Measurements from ENCODE around the gene MYB. TPM values are rescaled to one million over a fixed set of nuclear protein-coding genes. Genes with fewer than 3 reads are reported as not detected.
"Not testable (repeated sequence)": the region's sequence is repeated elsewhere in the genome, so short reads cannot be mapped to it uniquely, and the experiment has no call there.

MYB gene
- total RNA-seq, 1 experiment from 2014 or later = not detected

DNA sequence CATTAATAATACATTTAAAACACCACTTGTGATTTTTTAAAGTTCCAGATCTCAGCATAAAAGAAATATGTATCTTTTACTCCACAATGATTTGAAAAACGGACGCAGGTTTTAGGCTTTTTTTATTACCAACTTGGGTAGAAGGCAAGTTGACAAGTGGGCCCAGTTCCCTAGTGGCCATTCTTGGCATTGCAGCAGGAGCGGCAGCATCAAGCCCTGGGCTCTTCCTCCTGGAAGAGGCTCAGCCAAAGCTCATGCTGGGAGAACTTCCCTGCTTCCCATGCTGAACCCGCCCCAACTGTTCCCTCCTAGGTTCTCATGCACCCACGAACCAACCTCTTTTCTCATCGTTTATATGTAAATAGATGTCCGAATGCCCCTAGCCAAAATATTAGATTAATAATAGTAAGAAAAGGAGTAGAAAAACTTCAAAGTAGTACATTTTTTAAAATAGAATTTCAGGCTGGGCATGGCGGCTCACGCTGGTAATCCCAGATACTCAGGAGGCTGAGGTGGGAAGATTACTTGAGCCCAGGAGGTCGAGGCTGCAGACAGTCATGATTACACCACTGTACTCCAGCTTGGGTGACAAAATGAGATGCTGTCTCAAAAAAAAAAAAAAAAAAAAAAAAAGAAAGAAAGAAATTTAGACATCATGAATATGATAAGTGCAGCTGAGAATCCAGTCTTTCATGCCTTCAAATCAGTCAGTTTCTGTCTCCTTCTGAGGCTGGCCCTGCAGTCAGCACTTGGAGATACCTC, 18.2 kb upstream of the MYB start:
- no peak for DNase-seq (ENCODE audit: low spot score)

GRCh38 chr6:135163440-135163738, 17.7 kb upstream of the MYB start:
- DNase-seq (ENCODE audit: low spot score) = no peak
- in situ Hi-C loops (cut with HindIII; ENCODE audit: low sequenced_read_pairs) = no loop called here

More for the DNA sequence above, 18.2 kb upstream of the MYB start:
- in situ Hi-C loops (cut with HindIII; ENCODE audit: low sequenced_read_pairs) = no loop called here

- in situ Hi-C loops (cut with HindIII; ENCODE audit: low sequenced_read_pairs); DNase-seq (ENCODE audit: low spot score): not testable (repeated sequence)
Observed at GRCh38 chr6:135164387-135164786, 16.7 kb upstream of the MYB start.

DNA sequence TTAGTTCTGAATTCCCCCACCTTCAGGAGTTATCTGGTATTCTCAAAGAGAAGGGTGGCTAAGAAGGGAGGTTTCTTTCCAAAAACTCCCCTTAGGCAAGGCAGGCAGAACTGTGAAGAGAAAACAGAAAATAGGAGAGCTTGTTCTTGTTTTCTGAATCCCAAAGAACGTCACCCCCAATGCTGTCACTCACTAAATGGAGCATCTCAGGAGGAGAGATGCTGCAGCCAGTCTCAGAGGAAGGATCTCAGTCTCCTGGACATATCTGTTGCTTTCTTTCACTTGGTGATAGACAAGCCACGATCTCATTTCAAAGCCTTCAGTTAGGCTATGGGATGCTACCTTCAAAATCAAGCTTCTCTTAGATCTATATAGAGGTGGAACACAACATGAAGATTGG, 16.1 kb upstream of the MYB start:
- in situ Hi-C loops (cut with HindIII; ENCODE audit: low sequenced_read_pairs) = no loop called here

DNA sequence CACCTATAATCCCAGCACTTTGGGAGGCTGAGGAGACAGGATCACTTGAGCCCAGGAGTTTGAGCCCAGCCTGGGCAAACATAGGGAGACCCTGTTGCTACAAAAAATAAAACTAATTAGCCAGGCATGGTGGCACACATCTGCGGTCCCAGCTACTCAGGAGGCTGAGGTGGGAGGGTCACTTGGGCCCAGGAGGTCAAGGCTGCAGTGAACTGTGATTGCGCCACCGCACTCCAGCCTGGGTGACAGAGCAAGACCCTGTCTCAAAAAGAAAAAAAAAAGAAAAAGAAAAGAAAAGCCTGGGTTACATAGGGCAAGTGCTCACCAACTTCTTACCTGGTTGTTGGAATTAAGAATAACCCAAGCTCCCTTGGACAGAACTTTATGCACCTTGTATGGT, 14.6 kb upstream of the MYB start:
- no peak for DNase-seq (ENCODE audit: low spot score)
- in situ Hi-C loops (cut with HindIII; ENCODE audit: low sequenced_read_pairs) = no loop called here

More for the DNA sequence above, 16.1 kb upstream of the MYB start:
- DNase-seq (ENCODE audit: low spot score) = no peak

GRCh38 chr6:135167617-135168016, 13.5 kb upstream of the MYB start:
- in situ Hi-C loops (cut with HindIII; ENCODE audit: low sequenced_read_pairs) = no loop called here
- DNase-seq (ENCODE audit: low spot score) = no peak

- DNase-seq (ENCODE audit: low spot score) = no peak
- in situ Hi-C loops (cut with HindIII; ENCODE audit: low sequenced_read_pairs) = no loop called here
Observed at GRCh38 chr6:135168766-135169165, 12.3 kb upstream of the MYB start.

DNA sequence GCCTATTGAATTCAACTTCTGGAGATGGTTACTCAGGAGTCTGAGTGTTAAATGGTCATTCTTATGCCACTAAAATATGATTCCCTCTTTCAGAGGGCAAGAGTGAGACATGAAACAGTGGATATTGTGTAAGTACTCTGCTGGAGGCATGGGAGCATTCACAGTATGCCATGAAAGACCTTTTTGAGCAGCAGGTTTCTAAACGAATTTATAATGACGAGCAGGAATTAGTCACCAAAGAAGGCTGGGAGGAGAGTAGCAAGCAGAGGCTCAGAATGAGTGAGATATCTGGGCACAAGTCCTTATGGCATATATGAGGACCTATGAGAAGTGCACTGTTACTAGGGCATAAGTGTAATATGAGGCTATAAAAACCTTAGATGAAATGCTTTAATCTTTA, 10.9 kb upstream of the MYB start:
- in situ Hi-C loops (cut with HindIII; ENCODE audit: low sequenced_read_pairs) = no loop called here
- no peak for DNase-seq (ENCODE audit: low spot score)

DNA sequence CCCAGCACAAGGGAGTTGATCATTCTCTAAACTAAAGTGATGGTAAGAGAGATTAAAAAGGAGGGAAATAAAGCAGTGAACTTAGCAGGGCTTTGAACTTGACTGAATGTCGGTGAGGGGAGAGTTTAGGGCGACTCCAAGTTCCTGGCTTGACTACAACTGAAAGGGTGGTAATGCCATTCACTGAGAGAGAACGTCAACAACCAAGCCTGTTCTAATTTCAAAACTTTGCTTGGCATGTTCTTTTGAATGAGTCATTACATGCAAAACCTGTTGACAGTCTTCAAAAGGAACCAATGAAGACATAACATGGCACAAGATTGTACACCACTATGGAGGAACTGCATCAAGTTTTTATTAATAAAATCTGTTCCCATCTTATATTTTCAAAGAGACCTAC, 10.3 kb upstream of the MYB start:
- in situ Hi-C loops (cut with HindIII; ENCODE audit: low sequenced_read_pairs) = no loop called here
- no peak for DNase-seq (ENCODE audit: low spot score)

- in situ Hi-C loops (cut with HindIII; ENCODE audit: low sequenced_read_pairs) = no loop called here
Observed at GRCh38 chr6:135173242-135173988, 7.7 kb upstream of the MYB start.

GRCh38 chr6:135173989-135174484, 7.1 kb upstream of the MYB start:
- in situ Hi-C loops (cut with HindIII; ENCODE audit: low sequenced_read_pairs) = no loop called here
- no peak for DNase-seq (ENCODE audit: low spot score)

More at GRCh38 chr6:135173242-135173988, 7.7 kb upstream of the MYB start:
- no peak for DNase-seq (ENCODE audit: low spot score)

GRCh38 chr6:135176058-135176457, 5.0 kb upstream of the MYB start:
- no peak for DNase-seq (ENCODE audit: low spot score)
- in situ Hi-C loops (cut with HindIII; ENCODE audit: low sequenced_read_pairs) = no loop called here

- no peak for DNase-seq (ENCODE audit: low spot score)
- in situ Hi-C loops (cut with HindIII; ENCODE audit: low sequenced_read_pairs) = no loop called here
Observed at GRCh38 chr6:135176464-135176863, 4.6 kb upstream of the MYB start.

DNA sequence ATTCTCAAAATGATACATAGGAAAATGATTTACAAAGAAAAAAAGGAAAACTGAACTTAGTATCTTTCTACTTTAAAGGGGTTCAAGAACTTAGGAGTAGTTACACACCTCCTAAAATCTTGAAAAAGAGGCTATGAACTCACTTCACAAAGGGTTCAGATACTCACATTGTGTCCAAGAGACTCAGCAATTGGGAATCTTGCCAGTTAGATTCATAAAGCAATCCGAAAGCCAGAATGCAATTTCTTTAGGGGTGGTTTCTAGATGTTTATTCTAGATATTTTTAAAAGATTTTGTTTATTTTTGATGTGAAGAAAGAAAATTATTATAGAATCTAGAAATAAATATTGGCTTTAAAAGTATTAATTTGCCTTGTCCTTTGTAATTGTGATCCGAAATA, 1.7 kb upstream of the MYB start:
- no peak for DNase-seq (ENCODE audit: low spot score)
- in situ Hi-C loops (cut with HindIII; ENCODE audit: low sequenced_read_pairs) = no loop called here

DNA sequence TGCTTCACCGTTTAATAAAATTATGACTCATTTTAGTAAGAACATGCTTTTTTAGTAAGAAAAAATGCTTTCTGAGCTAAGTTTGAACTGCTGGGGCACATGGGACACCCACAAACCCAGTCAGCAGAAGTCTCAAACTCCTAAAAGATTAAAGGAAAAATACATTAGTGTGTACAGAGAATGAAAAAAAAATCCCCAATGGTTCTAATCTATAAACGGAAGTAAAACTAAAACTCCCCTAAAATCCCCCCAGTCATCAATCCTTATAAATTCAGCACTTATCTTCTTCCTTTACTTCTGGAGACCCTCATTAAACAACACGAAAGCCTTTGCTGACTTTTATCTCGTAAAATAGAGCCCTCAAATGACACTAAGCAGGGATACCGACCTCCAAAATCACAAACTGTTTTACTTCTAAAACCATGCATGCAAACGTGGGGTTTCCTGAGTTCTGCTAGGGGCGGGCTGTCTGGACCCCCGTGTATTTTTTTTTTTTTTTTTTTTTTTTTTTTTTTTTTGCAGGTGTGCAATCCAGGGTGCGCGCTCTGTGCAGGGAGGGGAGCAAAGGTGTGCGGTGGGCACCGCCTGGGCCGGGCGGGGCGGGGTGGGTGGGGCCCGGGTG, 1.1 kb upstream of the MYB start:
- in situ Hi-C loops (cut with HindIII; ENCODE audit: low sequenced_read_pairs) = no loop called here
- DNase-seq (ENCODE audit: low spot score) = no peak

DNA sequence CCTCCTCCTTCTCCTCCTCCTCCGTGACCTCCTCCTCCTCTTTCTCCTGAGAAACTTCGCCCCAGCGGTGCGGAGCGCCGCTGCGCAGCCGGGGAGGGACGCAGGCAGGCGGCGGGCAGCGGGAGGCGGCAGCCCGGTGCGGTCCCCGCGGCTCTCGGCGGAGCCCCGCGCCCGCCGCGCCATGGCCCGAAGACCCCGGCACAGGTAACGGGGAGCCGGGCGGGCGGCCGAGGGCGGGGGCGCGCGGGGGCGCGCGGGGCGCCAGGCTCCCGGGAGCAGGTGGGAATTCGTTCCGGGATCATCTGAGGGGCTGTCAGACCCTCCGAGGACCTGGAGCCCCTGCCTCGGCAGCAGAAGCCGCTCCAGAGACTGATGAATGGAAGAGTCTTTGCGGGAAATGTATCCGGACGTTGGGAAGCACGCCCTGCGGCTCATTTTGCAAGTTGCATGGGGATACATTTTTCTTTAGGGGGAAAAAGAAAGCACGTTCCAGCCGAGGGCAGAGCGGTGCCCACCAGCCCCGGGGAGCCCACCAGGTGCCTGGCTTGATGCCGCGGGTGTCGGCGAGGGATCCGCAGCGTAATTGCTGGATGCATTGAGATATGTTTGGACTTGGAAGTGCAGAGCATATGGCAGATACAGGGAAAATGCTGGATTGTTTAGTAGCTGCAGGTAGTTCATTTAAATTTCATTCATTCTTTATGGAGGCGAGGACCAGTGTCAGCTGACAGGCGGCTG, 394 bp downstream of the MYB start:
- DNase-seq (ENCODE audit: low spot score) = no peak
- in situ Hi-C loops (cut with HindIII; ENCODE audit: low sequenced_read_pairs) = no loop called here

DNA sequence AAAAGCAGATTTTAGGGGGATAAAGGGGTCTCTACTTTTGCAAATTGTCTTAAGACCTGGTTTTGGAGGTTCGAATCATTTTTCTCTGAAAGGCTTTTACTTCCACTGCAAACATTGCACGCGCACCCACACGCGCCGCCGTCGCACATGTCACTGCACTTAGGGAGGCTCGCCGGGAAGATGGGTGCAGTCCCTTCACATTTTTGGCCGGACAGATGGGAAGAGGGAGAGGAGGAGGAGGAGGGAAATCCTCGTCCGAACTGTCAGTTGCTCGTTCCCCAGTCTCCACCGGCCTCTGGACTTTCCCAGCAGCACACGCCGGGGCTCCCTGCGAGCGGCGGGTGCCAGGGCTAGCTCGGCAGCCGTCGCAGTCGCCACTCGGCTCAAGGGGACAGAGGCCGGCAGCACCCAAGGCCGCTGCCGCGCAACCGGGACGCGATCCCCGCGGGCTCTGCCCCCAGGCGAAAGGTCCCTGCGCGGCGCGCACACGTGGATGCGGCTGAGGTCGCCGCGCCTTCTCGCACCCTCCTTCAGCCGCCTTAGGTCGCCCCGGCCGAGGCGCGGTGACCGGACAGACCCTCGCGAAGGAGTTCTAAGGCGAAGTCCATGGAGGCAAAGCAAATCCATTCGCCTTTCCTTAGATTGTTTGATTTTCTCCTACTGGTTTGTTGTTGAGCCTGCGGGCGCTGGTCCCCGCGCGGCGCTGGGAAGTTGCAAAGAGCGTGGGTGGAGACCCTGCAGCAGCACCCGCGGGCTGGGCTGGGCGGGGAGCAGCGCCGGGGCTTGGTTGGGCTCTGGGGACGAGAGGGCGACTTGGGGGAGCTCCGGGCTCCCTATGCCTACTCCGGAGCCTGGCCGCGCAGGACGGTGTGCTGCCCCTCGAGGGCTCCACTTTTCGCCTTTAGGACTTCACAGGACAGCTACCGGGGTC, 1.2 kb downstream of the MYB start:
- no peak for DNase-seq (ENCODE audit: low spot score)
- in situ Hi-C loops (cut with HindIII; ENCODE audit: low sequenced_read_pairs) = no loop called here

DNA sequence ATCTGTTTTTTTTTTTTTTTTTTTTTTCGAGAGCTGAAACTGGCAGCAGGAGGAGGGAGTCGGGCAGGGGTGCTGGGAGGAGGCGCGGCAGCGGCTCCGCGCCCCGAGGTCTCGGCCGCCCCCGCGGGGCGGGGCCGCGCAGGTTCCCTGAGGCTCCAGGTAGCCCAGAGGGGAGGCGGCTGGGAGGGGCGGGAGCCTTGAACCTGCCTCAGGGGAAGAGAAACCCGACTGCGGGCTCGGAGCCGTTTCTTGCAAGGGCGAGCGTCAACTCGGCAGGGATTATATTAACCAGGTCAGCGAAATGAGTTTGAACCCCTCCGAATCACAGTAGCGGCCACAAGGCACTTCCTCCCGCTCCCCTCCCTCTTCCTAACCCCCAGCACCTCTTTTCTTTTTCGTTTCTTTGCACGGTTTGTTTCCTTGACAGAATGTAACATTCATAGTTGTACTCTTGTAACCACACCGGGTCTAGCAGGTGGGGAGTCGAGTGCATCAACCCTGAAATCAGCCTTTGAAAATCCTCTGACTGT, 2.0 kb downstream of the MYB start:
- in situ Hi-C loops (cut with HindIII; ENCODE audit: low sequenced_read_pairs) = no loop called here
- DNase-seq (ENCODE audit: low spot score) = no peak

Measured in G401 (cell line).